Panc1 (cell line): ENCODE data around the gene RETREG1.

Experiments
- TF ChIP-seq, protein P1 (sequence below), 2 experiments: IDR thresholded peaks; 2 replicates each; pipeline ENCODE4 v1.6.1; 2011 to 2012; ENCODE audit warnings: low read depth in 2 of 2, control low read depth in 1 of 2, low read length in 1 of 2, mild to moderate bottlenecking in 1 of 2, moderate library complexity in 1 of 2; ENCODE audit not compliant: insufficient read depth in 1 of 2
- TF ChIP-seq, protein P2 (sequence below): fragments of 450-650 bp; IDR thresholded peaks from 2 replicates; pipeline ENCODE4 v1.5.1; 2017; ENCODE audit warnings: mild to moderate bottlenecking

DNA sequence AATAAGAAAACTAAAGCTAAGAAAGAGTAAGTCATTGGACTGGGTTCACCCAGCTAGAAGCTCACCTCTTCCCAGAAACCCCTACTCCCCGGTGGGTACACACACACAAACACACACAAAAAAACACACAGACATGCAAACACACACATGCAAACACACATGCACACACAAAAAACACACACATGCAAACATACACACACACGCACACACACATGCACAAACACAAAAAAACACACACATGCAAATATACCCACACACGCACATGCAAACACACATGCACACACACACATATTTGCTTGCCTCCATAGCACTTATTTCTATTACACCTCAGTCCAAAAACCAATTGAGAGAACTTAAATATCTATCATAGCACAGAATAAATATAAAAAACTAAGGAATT, 26.1 kb downstream of the RETREG1 start:
- TF ChIP-seq, protein P1, sequence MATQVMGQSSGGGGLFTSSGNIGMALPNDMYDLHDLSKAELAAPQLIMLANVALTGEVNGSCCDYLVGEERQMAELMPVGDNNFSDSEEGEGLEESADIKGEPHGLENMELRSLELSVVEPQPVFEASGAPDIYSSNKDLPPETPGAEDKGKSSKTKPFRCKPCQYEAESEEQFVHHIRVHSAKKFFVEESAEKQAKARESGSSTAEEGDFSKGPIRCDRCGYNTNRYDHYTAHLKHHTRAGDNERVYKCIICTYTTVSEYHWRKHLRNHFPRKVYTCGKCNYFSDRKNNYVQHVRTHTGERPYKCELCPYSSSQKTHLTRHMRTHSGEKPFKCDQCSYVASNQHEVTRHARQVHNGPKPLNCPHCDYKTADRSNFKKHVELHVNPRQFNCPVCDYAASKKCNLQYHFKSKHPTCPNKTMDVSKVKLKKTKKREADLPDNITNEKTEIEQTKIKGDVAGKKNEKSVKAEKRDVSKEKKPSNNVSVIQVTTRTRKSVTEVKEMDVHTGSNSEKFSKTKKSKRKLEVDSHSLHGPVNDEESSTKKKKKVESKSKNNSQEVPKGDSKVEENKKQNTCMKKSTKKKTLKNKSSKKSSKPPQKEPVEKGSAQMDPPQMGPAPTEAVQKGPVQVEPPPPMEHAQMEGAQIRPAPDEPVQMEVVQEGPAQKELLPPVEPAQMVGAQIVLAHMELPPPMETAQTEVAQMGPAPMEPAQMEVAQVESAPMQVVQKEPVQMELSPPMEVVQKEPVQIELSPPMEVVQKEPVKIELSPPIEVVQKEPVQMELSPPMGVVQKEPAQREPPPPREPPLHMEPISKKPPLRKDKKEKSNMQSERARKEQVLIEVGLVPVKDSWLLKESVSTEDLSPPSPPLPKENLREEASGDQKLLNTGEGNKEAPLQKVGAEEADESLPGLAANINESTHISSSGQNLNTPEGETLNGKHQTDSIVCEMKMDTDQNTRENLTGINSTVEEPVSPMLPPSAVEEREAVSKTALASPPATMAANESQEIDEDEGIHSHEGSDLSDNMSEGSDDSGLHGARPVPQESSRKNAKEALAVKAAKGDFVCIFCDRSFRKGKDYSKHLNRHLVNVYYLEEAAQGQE (IDR thresholded peaks at IDR 0.05; ENCODE audit: insufficient read depth in 1 of 2, low read depth in 2 of 2, low read length in 1 of 2) = no peak
- TF ChIP-seq, protein P2, sequence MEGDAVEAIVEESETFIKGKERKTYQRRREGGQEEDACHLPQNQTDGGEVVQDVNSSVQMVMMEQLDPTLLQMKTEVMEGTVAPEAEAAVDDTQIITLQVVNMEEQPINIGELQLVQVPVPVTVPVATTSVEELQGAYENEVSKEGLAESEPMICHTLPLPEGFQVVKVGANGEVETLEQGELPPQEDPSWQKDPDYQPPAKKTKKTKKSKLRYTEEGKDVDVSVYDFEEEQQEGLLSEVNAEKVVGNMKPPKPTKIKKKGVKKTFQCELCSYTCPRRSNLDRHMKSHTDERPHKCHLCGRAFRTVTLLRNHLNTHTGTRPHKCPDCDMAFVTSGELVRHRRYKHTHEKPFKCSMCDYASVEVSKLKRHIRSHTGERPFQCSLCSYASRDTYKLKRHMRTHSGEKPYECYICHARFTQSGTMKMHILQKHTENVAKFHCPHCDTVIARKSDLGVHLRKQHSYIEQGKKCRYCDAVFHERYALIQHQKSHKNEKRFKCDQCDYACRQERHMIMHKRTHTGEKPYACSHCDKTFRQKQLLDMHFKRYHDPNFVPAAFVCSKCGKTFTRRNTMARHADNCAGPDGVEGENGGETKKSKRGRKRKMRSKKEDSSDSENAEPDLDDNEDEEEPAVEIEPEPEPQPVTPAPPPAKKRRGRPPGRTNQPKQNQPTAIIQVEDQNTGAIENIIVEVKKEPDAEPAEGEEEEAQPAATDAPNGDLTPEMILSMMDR = no peak
